GM06990 (cell line): ENCODE data around the gene MOCS2.

ENCODE experiments used
- DNase-seq: peaks from one replicate; pipeline ENCODE4 v3.0.0-alpha.2; 2011; ENCODE audit not compliant: insufficient read length; ENCODE audit errors: extremely low read depth
- H3K27me3 ChIP-seq: replicated peaks from 2 replicates; pipeline ENCODE4 v1.6.0; 2011; ENCODE audit warnings: low read length; ENCODE audit not compliant: control insufficient read depth, insufficient read depth
- H3K36me3 ChIP-seq: 2 replicates; pipeline ENCODE4 v1.5.1; 2011; ENCODE audit warnings: low read length; ENCODE audit not compliant: control insufficient read depth, insufficient read depth
- H3K4me3 ChIP-seq: replicated peaks from 2 replicates; pipeline ENCODE4 v1.5.1; 2011; ENCODE audit warnings: low read depth, mild to moderate bottlenecking, control low read depth, low read length
- CTCF ChIP-seq: IDR thresholded peaks from 2 replicates; pipeline ENCODE4 v1.5.1; 2011; ENCODE audit warnings: low read length, control low read depth, mild to moderate bottlenecking, inconsistent platforms; ENCODE audit not compliant: insufficient read depth, poor library complexity, severe bottlenecking

MOCS2 gene

DNA sequence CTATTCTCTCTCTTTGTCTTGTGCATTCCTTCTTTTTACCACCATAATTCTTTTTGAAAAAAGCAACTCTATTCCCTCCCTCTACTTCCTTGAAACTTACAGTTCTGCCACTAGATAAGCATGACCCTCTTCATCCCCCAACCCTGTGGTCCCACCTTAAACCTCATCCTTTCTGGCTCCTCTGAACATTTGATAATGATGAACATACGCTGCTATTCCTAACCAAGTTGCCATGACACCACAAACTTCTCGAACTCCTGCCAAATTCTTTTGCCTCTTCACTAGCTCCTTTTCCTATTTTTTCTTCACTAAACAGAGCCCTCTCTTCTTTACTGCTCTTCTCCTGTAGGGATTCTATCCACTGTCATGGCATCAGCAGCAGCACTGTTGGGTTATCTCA lies 57.1 kb downstream of the MOCS2 start:
- DNase-seq, result no peak
- H3K36me3 ChIP-seq, result no peaks in the 10 kb centered on the region
- no peaks in the 10 kb centered on the region; the same call in 1 of the 2 replicates for H3K27me3 ChIP-seq
- TF ChIP-seq CTCF, result no peak
- no peak overlapping the region for H3K4me3 ChIP-seq

- no peaks in the 10 kb centered on the region for H3K36me3 ChIP-seq
- no peak for TF ChIP-seq CTCF
- no peak for DNase-seq
- H3K27me3 ChIP-seq, result no peaks in the 10 kb centered on the region; the same call in 1 of the 2 replicates
- no peak overlapping the region for H3K4me3 ChIP-seq
Observed at GRCh38 chr5:53048248-53048647, 61.3 kb downstream of the MOCS2 start.
